Measurements from ENCODE around the gene PRR30. TPM values are rescaled to one million over a fixed set of nuclear protein-coding genes. Genes with fewer than 3 reads are reported as not detected.
"Not testable (repeated sequence)": the region's sequence is repeated elsewhere in the genome, so short reads cannot be mapped to it uniquely, and the experiment has no call there.

Gene PRR30
- total RNA-seq (2014; rRNA removed; shearing (Covaris generic)): not detected in 2 replicates

DNA sequence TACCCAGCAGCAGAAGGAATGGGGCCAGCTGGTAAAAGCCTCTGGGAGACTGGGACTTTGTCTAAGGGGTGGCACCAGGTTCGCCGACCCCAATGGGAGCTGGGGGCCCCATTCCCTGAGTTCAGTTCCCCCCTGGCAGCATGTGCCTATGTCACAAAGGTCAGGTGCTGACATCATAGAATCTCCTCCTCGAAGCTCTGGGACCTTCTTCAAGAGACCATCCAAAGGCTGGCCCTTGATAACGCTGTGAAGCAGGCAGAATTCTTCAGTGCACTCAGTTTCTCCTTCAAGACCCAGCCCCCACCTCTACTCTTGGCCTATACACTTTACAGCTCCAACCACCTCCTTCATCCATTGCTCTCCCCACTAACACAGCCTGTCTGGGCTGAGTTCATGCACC is at the start of gene PRR30:
PRR30 (minus strand) TSS at position 101 of the 400 bp plus-strand sequence. CDS start 1,081 bp downstream, outside the sequence.
- no peak for DNase-seq (ENCODE audit: low spot score)

DNA sequence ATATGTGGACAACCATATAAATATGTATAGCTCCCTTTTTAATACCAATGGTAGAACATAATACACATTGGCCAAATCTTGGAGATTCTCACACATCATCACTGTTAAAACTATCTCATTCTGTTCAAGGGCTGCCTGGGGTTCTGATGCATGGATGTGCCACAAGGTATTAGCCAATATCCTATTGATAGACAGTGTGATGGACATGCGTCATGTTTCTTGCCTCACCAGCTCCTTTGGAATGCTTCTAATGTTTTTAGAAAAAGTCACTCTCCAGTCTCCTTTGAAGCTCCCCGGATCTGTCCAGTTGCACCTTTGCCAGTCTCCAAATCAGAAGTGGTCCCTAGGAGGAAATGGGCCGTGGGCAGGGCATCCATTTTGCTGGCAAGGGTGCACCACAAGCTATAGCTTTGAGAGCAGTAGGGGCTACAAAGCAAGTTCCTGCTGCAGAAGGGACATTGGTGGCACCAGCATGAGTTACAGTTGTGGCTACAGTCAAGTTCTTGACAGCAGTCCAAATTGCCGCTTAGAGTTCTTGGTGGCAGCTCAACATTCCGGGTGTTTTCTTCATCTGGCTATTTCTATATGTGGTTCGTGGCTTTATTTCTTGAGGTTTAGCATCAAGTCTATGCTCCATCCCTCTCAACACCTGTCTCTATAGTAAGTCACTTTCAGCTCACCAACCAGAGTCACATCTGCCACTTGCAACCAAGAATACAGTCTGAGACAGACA is 47.6 kb upstream of the PRR30 start:
- DNase-seq (ENCODE audit: low spot score): no peak

DNA sequence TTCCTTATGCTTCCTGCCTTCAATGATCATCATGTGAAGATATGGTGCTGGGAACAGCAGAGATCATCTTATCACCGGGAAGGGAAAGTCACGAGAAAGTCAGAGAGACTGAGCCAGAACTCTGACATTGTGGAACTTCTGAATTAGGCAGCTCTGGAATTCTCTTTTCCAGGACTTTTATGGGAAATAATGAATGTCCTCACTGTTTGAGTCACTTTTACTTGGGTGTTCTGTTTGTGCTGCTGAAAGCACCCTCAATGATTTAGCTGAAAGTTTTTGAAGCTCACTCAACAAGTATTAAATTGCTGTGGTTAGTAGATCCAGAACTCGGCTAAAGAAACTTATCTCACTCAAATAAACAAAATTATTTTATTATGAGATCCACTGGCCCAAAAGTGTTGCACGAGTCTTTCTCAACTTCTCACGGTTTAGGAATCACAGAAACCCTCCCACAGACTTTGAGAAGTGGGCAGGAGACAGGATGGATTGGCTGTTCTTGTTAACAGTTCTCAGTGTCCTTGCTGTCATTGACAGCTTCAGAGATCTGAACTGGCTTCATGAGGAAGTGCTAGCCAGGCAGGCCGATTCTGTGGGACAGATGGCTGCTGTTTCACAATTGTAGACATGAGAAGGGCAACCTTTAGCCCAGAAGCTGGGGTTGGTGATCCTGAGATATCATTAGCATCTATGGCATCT is 46.3 kb upstream of the PRR30 start:
- DNase-seq (ENCODE audit: low spot score): no peak

DNA sequence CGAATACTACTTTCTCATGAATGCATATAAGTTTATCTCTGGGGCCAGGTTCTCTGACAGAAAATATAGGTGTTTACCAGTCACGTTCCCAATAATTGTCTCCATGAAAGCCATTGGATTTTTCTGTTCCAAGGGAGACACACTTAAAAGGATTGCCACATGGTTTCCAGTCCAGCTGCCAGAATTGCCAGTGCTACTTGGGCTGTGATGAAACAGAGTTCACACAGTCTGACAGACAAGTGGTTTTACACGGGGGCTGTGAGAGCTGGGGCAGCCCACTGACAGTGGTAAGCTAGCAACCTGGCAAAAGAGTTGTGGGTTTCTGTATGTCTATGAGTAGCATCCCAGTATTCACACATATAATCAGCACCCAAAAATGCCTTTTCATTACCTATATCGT is 44.9 kb upstream of the PRR30 start:
- no peak for DNase-seq (ENCODE audit: low spot score)

DNA sequence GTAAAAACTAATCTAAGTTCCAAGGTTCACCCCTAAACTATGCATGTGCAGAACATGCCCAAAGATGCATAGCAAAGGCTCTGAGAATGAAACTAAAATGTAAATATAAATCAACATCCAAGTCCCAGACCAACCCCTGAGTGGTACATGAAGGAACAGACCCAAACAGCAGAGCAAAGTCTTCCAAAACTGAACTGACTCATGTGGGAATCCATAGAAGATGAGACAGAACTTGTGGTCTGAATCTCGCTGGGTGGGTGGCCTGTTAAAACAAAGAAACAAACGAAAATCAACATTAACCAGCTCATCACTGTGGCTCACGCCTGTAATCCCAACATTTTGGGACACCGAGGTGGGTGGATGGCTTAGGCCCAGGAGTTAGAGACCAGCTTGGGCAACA is 43.1 kb upstream of the PRR30 start:
- DNase-seq (ENCODE audit: low spot score): no peak

DNA sequence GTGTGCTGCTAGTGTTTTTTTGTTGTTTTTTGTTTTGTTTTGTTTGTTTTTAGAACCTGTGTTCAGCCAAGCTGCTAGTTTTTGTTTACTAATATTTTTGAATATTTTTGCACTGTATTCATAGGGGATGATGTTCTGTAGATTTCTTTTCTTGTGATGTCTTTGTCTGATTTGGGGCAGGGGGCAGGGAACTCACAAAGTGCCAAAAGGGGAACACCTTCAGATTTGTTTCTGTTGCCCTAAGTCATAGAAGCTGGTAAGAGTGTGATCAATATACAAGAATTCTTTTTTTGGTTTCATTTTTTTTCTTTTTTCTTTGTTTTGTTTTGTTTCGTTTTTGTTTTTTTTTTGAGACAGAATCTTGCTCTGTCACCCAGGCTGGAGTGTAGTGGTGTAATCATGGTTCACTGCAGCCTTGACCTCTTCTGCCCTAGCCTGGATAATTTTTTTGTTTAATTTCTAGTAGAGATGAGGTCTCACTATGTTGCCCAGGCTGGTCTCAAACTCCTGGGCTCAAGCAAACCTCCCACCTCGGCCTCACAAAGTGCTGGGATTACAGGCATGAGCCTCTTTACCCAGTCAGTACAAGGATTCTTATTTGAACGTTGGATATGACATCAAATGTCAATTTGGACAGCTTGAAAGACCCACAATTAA is 40.3 kb upstream of the PRR30 start:
- DNase-seq (ENCODE audit: low spot score): no peak

- DNase-seq (ENCODE audit: low spot score): no peak
Observed at GRCh38 chr2:27178469-27178868, 39.3 kb upstream of the PRR30 start.

GRCh38 chr2:27177441-27178351 is 38.5 kb upstream of the PRR30 start:
- no peak for DNase-seq (ENCODE audit: low spot score)

- DNase-seq (ENCODE audit: low spot score): not testable (repeated sequence)
Observed at GRCh38 chr2:27175781-27176180, 36.6 kb upstream of the PRR30 start.

- no peak for DNase-seq (ENCODE audit: low spot score)
Observed at GRCh38 chr2:27175330-27175729, 36.1 kb upstream of the PRR30 start.

GRCh38 chr2:27174638-27175037 is 35.4 kb upstream of the PRR30 start:
- DNase-seq (ENCODE audit: low spot score): no peak

DNA sequence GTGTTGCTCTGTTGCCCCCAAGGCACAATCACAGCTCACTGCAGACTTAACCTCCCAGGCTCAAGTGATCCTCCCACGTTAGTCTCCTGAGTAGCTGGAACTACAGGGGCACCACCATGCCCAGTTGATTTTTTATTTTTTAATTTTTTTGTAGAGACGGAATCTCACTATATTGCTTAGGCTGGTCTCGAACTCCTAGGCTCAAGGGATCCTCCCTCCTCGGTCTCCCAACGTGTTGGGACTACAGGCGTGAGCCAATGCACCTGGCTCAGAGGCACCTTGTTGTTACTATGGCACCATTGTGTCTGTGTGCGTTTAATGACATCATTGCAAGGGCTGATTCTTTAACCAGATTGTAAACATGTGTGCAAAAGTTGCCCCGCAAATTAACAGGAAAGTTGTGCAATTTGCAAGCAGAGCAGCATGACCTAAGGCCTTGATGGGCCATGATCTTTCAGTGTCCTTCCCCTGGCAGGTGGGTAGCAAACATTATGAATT is 32.2 kb upstream of the PRR30 start:
- no peak for DNase-seq (ENCODE audit: low spot score)

GRCh38 chr2:27170581-27171337 is 31.5 kb upstream of the PRR30 start:
- DNase-seq (ENCODE audit: low spot score): no peak

- no peak for DNase-seq (ENCODE audit: low spot score)
Observed at GRCh38 chr2:27164960-27165763, 26.0 kb upstream of the PRR30 start.

DNA sequence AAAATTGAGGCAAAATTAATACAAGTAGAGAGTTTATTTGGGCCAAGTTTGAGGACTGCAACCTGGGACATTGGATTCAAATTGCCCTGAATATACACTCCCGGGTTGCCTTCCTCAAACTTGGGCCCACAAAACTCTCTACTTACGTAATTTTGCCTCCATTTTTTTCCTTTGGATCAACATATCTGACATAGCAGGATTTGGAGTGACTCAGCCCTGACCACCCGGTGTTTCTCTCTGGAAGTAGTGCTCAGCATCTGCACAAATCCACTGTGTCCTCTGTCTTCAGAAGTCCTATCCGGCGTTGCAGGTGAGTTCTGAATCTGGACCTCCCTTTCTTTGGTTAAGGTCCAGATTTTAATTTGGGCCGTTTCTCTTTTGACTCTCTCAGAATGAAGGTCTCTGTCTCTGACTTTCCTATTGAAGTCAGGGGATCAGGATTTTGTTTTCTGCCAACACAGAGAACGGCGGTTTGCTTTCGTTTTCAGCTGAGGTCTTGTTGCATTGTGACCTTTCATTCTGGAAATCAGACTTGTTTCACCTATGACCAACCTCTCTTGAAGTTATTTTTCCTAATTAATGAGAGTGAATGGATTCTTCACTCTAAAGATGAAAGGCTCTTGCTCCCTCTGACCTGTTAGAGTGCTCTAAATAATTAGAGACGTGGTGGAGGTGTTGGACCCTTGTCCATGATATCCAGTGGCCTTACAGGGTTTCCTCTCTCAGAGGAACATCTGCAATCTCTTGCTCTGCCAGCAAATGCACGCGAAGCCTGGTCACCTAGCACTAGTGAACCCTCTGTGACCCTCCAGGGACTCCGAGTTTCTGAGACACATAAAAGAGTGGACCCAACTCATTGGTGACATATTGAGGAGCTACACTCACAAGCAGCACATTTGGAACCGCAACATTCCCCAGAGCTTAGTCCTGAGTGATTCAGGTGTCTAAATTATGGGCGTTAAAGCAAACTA is 23.2 kb upstream of the PRR30 start:
- no peak for DNase-seq (ENCODE audit: low spot score)

GRCh38 chr2:27160191-27160590 is 21.0 kb upstream of the PRR30 start:
- DNase-seq (ENCODE audit: low spot score): no peak

DNA sequence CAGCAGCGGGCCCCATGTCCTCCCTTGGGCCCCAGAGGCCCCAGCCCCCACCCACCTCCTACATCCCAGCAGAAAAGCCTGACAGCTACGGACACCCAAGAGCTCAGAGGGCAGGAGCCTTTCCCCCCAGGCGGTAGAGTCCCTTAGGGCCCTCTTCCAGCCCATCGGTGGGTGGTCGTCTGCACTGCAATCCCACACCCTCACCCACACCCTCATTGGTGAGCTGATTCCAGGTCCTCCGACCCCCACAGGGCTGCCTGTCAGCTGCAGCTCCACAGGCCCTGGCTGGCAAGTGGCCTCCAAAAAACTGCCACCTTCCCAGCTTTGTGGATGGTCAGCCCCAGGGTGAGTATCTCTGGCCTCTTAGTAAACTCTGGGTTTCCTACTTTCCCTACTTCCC is 20.1 kb upstream of the PRR30 start:
- no peak for DNase-seq (ENCODE audit: low spot score)

- DNase-seq (ENCODE audit: low spot score): no peak
Observed at GRCh38 chr2:27158468-27158867, 19.3 kb upstream of the PRR30 start.
